GM18519 (cell line): Measurements from ENCODE around the gene ZNF549.
A peak's percentile ranks its signal among the peaks of the same experiment; 100 is the strongest.

Source experiments
- ATAC-seq: cut with Tn5 transposase; IDR thresholded peaks from one replicate; pipeline ENCODE4 v1.9.1; 2021; ENCODE audit warnings: mild to moderate bottlenecking, moderate library complexity; ENCODE audit not compliant: unreplicated experiment, low FRiP score

ZNF549 gene

DNA sequence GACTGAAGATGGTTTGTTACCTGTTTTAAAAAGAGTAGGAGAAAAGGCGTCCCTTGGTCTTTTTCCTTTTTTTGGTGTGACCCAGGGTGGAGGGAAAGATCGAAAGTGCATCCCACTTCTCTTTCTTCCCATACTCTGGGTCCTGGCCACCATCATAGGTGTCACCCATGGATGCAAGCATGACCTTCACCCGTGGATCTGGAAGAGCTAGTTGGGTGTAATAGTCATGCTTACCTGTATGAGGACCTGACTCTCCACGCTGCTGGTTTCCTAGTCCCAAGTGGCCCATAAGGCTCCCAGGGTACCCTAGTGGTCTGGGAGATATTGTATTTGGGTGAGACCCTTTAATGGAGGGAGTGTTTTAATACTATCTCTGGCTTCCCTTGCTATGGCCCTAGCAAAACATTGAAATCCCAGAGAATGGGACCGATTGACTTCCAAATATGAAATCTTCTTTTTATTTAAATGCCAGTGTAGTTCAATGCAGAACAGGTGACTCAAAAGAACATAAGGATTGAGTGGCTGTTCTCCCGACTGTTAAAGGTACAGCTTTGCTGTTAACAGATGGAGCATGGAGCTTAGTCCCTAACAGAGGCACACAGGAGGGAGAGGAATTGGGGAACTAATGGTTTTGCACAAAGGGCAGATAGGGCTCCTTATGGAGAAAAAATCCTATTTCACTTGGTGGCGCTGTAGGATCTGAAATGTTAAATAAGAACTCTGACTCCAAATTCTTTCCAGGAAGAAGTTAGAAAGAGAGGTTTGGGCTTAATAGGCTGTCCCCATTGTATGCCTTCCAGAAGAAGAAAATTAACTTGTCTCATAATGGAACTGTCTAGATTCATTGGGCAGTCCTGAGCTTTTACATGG lies 39.5 kb downstream of the ZNF549 start:
- ATAC-seq, result no peak

GRCh38 chr19:57570707-57571106 lies 43.6 kb downstream of the ZNF549 start:
- no peak for ATAC-seq

- no peak for ATAC-seq
These were observed 45.3 kb downstream of the ZNF549 start for GRCh38 chr19:57572415-57572947.

DNA sequence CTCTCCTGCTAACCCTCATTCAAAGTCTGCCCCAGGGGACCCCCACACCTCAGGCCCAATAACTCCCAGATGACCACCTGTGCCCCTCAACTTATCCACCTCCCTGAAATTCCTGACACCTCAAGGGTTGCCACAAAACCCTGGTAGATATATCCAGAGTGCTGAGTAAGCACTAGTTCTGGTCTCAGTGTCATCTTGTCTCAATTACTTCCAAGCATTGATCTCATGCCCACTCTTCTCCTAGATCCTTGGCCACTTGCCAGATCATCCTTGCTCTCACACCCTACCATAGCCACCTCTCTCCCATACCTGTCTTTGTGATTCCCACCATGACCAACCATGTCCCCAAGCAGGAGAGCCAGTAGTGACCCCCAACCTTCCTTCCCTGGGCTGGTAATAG lies 49.5 kb downstream of the ZNF549 start:
- ATAC-seq, result no peak

DNA sequence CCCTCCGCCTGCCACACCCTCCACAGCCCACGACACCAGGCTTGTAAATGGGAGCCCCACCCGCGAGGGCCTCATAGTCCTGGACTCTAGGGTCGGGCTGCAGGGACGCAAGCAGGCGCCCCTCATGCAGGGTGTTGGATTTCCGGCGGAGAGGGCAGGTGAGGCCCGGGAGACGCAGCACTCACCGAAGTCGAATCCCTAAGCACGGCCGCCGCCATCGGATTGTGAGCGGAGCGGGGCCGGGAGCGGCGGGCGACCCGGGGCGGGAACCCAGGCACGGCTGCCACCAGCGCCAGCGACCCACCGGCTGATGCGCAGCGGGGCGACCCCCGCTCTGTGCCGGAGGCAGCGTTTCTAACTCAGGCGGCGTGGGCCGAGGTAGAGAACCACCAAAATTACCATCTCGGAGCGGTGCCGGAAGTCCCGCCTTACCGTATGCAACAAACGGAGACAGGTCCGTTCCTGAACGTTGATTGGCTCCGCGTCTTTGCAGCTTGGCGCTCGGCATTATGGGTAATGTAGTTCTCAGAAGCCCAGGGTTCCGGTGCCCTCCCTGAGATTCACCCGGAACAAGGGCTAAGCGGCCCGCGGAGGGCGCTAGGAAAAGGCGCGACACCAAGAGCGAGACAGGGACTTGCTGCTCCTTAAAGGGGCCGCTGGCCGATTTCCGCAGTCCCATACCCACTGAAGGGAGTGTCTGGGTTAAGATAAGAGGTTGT lies 51.5 kb downstream of the ZNF549 start, which contains the start of gene ZNF416:
Gene ZNF416 (minus strand): TSS at position 425 of the 719 bp plus-strand sequence. CDS start 207 bp downstream, at position 218.
- ATAC-seq, result peak; percentile 93

DNA sequence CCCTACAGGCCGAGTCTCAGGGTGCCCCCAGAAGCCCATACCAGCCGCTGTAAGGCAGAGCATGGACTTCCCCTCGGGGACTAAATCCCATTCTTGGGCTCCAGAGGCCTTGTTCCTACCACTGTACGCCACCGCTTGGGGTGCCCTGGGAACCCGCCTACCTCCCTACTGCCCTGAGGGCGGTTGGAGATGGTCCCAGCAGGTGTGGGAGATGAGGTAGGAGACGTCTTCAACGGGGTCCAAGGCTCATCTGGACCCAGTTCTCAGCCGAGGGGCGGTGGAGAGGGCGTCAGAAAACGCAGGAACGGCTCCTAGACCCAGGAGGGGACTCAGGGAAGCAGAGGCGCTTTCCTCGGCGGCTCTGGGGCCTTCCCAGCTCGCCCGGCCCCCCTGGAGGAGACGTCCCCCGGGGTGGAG lies 56.0 kb downstream of the ZNF549 start:
- ATAC-seq, result no peak

DNA sequence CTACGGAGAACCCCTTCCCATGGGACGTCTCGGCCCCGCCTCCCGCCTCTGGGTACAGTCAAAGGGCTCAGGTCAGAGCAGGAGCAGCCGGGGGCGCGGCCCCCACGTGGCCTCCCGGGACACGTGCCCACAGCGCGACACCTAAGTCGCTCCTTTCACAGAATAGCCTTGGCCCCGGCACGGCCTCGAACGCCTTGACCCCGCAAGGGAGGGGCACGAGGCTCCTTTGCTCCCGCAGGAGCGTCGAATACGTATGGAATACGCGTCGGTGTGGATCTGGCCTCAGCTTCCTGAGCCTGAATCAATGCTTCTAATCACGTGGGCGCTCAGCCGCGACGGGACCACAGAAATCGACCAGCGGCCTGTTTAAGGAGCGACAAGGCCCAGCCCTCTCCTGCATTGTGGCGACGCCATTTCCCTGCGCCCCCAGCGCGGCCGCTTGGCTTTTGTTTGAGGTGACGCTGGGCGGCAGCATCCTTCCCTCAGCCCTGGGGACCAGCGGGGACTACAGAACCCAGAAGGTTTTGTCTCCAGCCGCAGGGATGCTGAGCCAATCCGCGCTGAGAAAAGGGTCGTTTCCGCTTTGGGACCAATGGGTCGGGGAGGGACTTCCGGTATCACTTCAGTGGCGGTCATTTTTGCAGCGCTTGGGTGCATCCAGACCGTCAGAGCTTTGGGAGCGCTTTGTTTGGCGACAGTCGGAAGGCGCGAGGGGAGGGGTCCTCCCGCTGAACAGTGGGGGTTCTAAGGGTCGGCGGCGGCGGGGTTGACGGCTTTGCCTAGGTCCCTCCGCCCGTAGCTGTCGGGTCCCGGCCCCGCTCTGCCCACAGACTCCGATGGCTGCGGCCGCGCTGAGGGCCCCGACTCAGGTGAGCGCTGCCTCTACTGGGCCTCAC lies 56.6 kb downstream of the ZNF549 start, which contains the start of gene ZIK1:
Gene ZIK1 (plus strand): TSS at position 625 of the 896 bp plus-strand sequence. CDS start 212 bp downstream, at position 837.
- ATAC-seq, result no peak

GRCh38 chr19:57587529-57587928 lies 60.4 kb downstream of the ZNF549 start:
- ATAC-seq, result no peak

- no peak for ATAC-seq
These were observed 72.2 kb downstream of the ZNF549 start for GRCh38 chr19:57599377-57599760.

- peak; percentile 63 for ATAC-seq
These were observed 72.7 kb downstream of the ZNF549 start, which contains the start of gene ZNF530 for GRCh38 chr19:57599761-57600383. Gene ZNF530, plus strand, starts transcription at chr19:57599885. Its CDS starts 4,461 bp downstream, at chr19:57604346.

- no peak for ATAC-seq
These were observed 79.8 kb downstream of the ZNF549 start for GRCh38 chr19:57606931-57607330.
